ENCODE measurements around the gene AGTPBP1.
"Not testable (repeated sequence)": the region's sequence is repeated elsewhere in the genome, so short reads cannot be mapped to it uniquely, and the experiment has no call there.

AGTPBP1 gene

GRCh38 chr9:85577353-85577952 is 164.3 kb downstream of the AGTPBP1 start:
- H3K27me3 ChIP-seq (ENCODE audit: control insufficient read depth, insufficient read depth, low read length), result no peaks in the 10 kb centered on the region

GRCh38 chr9:85575868-85576267 is 165.9 kb downstream of the AGTPBP1 start:
- Histone ChIP-seq H3K4me3 (ENCODE audit: low read depth, low read length) (no peak overlapping the region), H3K27ac (ENCODE audit: low read depth, low read length) (no peak overlapping the region), H3K4me1 (ENCODE audit: control insufficient read depth, insufficient read depth, low read length) (no peaks in the 10 kb centered on the region), H3K9ac (ENCODE audit: low read length) (no peak overlapping the region), H3K27me3 (ENCODE audit: control insufficient read depth, insufficient read depth, low read length) (no peaks in the 10 kb centered on the region), H3K9me3 (ENCODE audit: control insufficient read depth, insufficient read depth, low read depth, low read length) (no peaks in the 10 kb centered on the region), H3K36me3 (ENCODE audit: control insufficient read depth, insufficient read depth, low read length) (peaks cover 14% of the 10 kb centered on the region)

More at GRCh38 chr9:85577353-85577952, 164.3 kb downstream of the AGTPBP1 start:
- peaks cover 8% of the 10 kb centered on the region; the same call in 1 of the 2 replicates for H3K36me3 ChIP-seq (ENCODE audit: control insufficient read depth, insufficient read depth, low read length)
- no peaks in the 10 kb centered on the region for H3K9me3 ChIP-seq (ENCODE audit: control insufficient read depth, insufficient read depth, low read depth, low read length)
- no peak overlapping the region for H3K27ac ChIP-seq (ENCODE audit: low read depth, low read length)
- H3K4me3 ChIP-seq (ENCODE audit: low read depth, low read length), result no peak overlapping the region
- no peak overlapping the region for H3K9ac ChIP-seq (ENCODE audit: low read length)
- no peaks in the 10 kb centered on the region for H3K4me1 ChIP-seq (ENCODE audit: control insufficient read depth, insufficient read depth, low read length)

- not testable (repeated sequence) for H3K9ac ChIP-seq (ENCODE audit: low read length); H3K9me3 ChIP-seq (ENCODE audit: control insufficient read depth, insufficient read depth, low read depth, low read length); H3K27ac ChIP-seq (ENCODE audit: low read depth, low read length); H3K4me1 ChIP-seq (ENCODE audit: control insufficient read depth, insufficient read depth, low read length); H3K27me3 ChIP-seq (ENCODE audit: control insufficient read depth, insufficient read depth, low read length); H3K4me3 ChIP-seq (ENCODE audit: low read depth, low read length)
- H3K36me3 ChIP-seq (ENCODE audit: control insufficient read depth, insufficient read depth, low read length), result peaks cover 14% of the 10 kb centered on the region
Observed at GRCh38 chr9:85573546-85573945, 168.2 kb downstream of the AGTPBP1 start.

- H3K4me1 ChIP-seq (ENCODE audit: control insufficient read depth, insufficient read depth, low read length); H3K9me3 ChIP-seq (ENCODE audit: control insufficient read depth, insufficient read depth, low read depth, low read length); H3K4me3 ChIP-seq (ENCODE audit: low read depth, low read length); H3K9ac ChIP-seq (ENCODE audit: low read length); H3K27me3 ChIP-seq (ENCODE audit: control insufficient read depth, insufficient read depth, low read length); H3K27ac ChIP-seq (ENCODE audit: low read depth, low read length): not testable (repeated sequence)
- H3K36me3 ChIP-seq (ENCODE audit: control insufficient read depth, insufficient read depth, low read length), result peaks cover 14% of the 10 kb centered on the region
Observed at GRCh38 chr9:85572917-85573316, 168.8 kb downstream of the AGTPBP1 start.

- H3K36me3 ChIP-seq (ENCODE audit: control insufficient read depth, insufficient read depth, low read length), result peaks cover 14% of the 10 kb centered on the region
- no peaks in the 10 kb centered on the region for H3K4me1 ChIP-seq (ENCODE audit: control insufficient read depth, insufficient read depth, low read length)
- no peaks in the 10 kb centered on the region for H3K27me3 ChIP-seq (ENCODE audit: control insufficient read depth, insufficient read depth, low read length)
- H3K9me3 ChIP-seq (ENCODE audit: control insufficient read depth, insufficient read depth, low read depth, low read length), result no peaks in the 10 kb centered on the region
- H3K4me3 ChIP-seq (ENCODE audit: low read depth, low read length), result no peak overlapping the region
- no peak overlapping the region for H3K9ac ChIP-seq (ENCODE audit: low read length)
- no peak overlapping the region for H3K27ac ChIP-seq (ENCODE audit: low read depth, low read length)
Observed at GRCh38 chr9:85569988-85570387, 171.8 kb downstream of the AGTPBP1 start.

- Histone ChIP-seq H3K36me3 (ENCODE audit: control insufficient read depth, insufficient read depth, low read length) (no peaks in the 10 kb centered on the region), H3K9me3 (ENCODE audit: control insufficient read depth, insufficient read depth, low read depth, low read length) (no peaks in the 10 kb centered on the region), H3K27me3 (ENCODE audit: control insufficient read depth, insufficient read depth, low read length) (no peaks in the 10 kb centered on the region), H3K4me3 (ENCODE audit: low read depth, low read length) (no peak overlapping the region), H3K4me1 (ENCODE audit: control insufficient read depth, insufficient read depth, low read length) (no peaks in the 10 kb centered on the region), H3K9ac (ENCODE audit: low read length) (no peak overlapping the region), H3K27ac (ENCODE audit: low read depth, low read length) (no peak overlapping the region)
Observed at GRCh38 chr9:85559526-85559925, 182.2 kb downstream of the AGTPBP1 start.

- no peak overlapping the region for H3K9ac ChIP-seq (ENCODE audit: low read length)
- H3K36me3 ChIP-seq (ENCODE audit: control insufficient read depth, insufficient read depth, low read length), result peaks cover 4% of the 10 kb centered on the region; the same call in 1 of the 2 replicates
Observed at GRCh38 chr9:85554349-85554748, 187.4 kb downstream of the AGTPBP1 start.

GRCh38 chr9:85553475-85553874 is 188.3 kb downstream of the AGTPBP1 start:
- no peaks in the 10 kb centered on the region for H3K4me1 ChIP-seq (ENCODE audit: control insufficient read depth, insufficient read depth, low read length)
- no peak overlapping the region for H3K4me3 ChIP-seq (ENCODE audit: low read depth, low read length)
- H3K36me3 ChIP-seq (ENCODE audit: control insufficient read depth, insufficient read depth, low read length), result peaks cover 4% of the 10 kb centered on the region; the same call in 1 of the 2 replicates
- no peaks in the 10 kb centered on the region for H3K27me3 ChIP-seq (ENCODE audit: control insufficient read depth, insufficient read depth, low read length)
- H3K9me3 ChIP-seq (ENCODE audit: control insufficient read depth, insufficient read depth, low read depth, low read length), result no peaks in the 10 kb centered on the region
- H3K27ac ChIP-seq (ENCODE audit: low read depth, low read length), result no peak overlapping the region
- no peak overlapping the region for H3K9ac ChIP-seq (ENCODE audit: low read length)

More at GRCh38 chr9:85554349-85554748, 187.4 kb downstream of the AGTPBP1 start:
- H3K4me1 ChIP-seq (ENCODE audit: control insufficient read depth, insufficient read depth, low read length), result no peaks in the 10 kb centered on the region
- no peaks in the 10 kb centered on the region for H3K27me3 ChIP-seq (ENCODE audit: control insufficient read depth, insufficient read depth, low read length)
- H3K27ac ChIP-seq (ENCODE audit: low read depth, low read length), result no peak overlapping the region
- no peaks in the 10 kb centered on the region for H3K9me3 ChIP-seq (ENCODE audit: control insufficient read depth, insufficient read depth, low read depth, low read length)
- H3K4me3 ChIP-seq (ENCODE audit: low read depth, low read length), result no peak overlapping the region

- Histone ChIP-seq H3K27me3 (ENCODE audit: control insufficient read depth, insufficient read depth, low read length) (no peaks in the 10 kb centered on the region), H3K9me3 (ENCODE audit: control insufficient read depth, insufficient read depth, low read depth, low read length) (no peaks in the 10 kb centered on the region), H3K4me3 (ENCODE audit: low read depth, low read length) (no peak overlapping the region), H3K9ac (ENCODE audit: low read length) (no peak overlapping the region), H3K36me3 (ENCODE audit: control insufficient read depth, insufficient read depth, low read length) (peaks cover 4% of the 10 kb centered on the region; the same call in 1 of the 2 replicates), H3K4me1 (ENCODE audit: control insufficient read depth, insufficient read depth, low read length) (peaks cover 6% of the 10 kb centered on the region), H3K27ac (ENCODE audit: low read depth, low read length) (no peak overlapping the region)
Observed at GRCh38 chr9:85547599-85547998, 194.2 kb downstream of the AGTPBP1 start.

- Histone ChIP-seq H3K9ac (ENCODE audit: low read length) (no peak overlapping the region), H3K27ac (ENCODE audit: low read depth, low read length) (no peak overlapping the region)
Observed at GRCh38 chr9:85543196-85543595, 198.6 kb downstream of the AGTPBP1 start.

GRCh38 chr9:85541876-85542275 is 199.9 kb downstream of the AGTPBP1 start:
- no peak overlapping the region for H3K9ac ChIP-seq (ENCODE audit: low read length)
- H3K4me1 ChIP-seq (ENCODE audit: control insufficient read depth, insufficient read depth, low read length), result peaks cover 10% of the 10 kb centered on the region
- H3K4me3 ChIP-seq (ENCODE audit: low read depth, low read length), result no peak overlapping the region
- H3K27ac ChIP-seq (ENCODE audit: low read depth, low read length), result no peak overlapping the region
- H3K9me3 ChIP-seq (ENCODE audit: control insufficient read depth, insufficient read depth, low read depth, low read length), result no peaks in the 10 kb centered on the region
- H3K27me3 ChIP-seq (ENCODE audit: control insufficient read depth, insufficient read depth, low read length), result no peaks in the 10 kb centered on the region
- no peaks in the 10 kb centered on the region for H3K36me3 ChIP-seq (ENCODE audit: control insufficient read depth, insufficient read depth, low read length)

More at GRCh38 chr9:85543196-85543595, 198.6 kb downstream of the AGTPBP1 start:
- no peaks in the 10 kb centered on the region for H3K36me3 ChIP-seq (ENCODE audit: control insufficient read depth, insufficient read depth, low read length)
- H3K4me1 ChIP-seq (ENCODE audit: control insufficient read depth, insufficient read depth, low read length), result peaks cover 10% of the 10 kb centered on the region
- no peaks in the 10 kb centered on the region for H3K9me3 ChIP-seq (ENCODE audit: control insufficient read depth, insufficient read depth, low read depth, low read length)
- no peaks in the 10 kb centered on the region for H3K27me3 ChIP-seq (ENCODE audit: control insufficient read depth, insufficient read depth, low read length)
- no peak overlapping the region for H3K4me3 ChIP-seq (ENCODE audit: low read depth, low read length)

All from HUES6 (cell line).